Left lung (tissue), 10 donors: ENCODE measurements around the gene TBRG1. TPM values are rescaled to one million over a fixed set of nuclear protein-coding genes. Genes with fewer than 3 reads are reported as not detected.

ENCODE experiments used
- ATAC-seq: fragments of 200-7000 bp; cut with Tn5 transposase; one replicate; pipeline ENCODE4 v1.9.1; 2020; ENCODE audit warnings: moderate library complexity
- DNase-seq, 4 donors: peaks; one replicate each; pipeline ENCODE4 v3.0.0-alpha.2; 2013 to 2020
- H3K27ac ChIP-seq, 2 donors: fragments of 200-600 bp; sonication (generic) in 1 of 2; one replicate each; pipeline versions ENCODE4 v1.5.0 to v1.8.0; 2020 to 2021
- H3K27me3 ChIP-seq, 2 donors: fragments of 200-600 bp; sonication (generic) in 1 of 2; one replicate each; pipeline versions ENCODE4 v1.5.0 to v1.8.0; 2020 to 2021
- H3K36me3 ChIP-seq, 2 donors: fragments of 200-600 bp; sonication (generic) in 1 of 2; one replicate each; pipeline versions ENCODE4 v1.5.0 to v1.8.0; 2020 to 2021
- H3K4me1 ChIP-seq, 2 donors: fragments of 200-600 bp; one replicate each; pipeline ENCODE4 v1.8.0; 2021
- H3K4me3 ChIP-seq, 2 donors: fragments of 200-600 bp; sonication (generic) in 1 of 2; one replicate each; pipeline versions ENCODE4 v1.5.0 to v1.8.0; 2020 to 2021; ENCODE audit warnings: mild to moderate bottlenecking in 1 of 2
- H3K9me3 ChIP-seq, 2 donors: fragments of 200-600 bp; sonication (generic) in 1 of 2; one replicate each; pipeline versions ENCODE4 v1.5.0 to v1.8.0; 2020 to 2021
- CTCF ChIP-seq, 2 donors: fragments of 200-600 bp; sonication (generic) in 1 of 2; IDR thresholded peaks; one replicate each; pipeline versions ENCODE4 v1.5.0 to v1.8.0; 2021; ENCODE audit warnings: antibody characterized with exemption in 2 of 2
- intact Hi-C, 2 donors: fragments of 100-400 bp; cut with DNase I; formaldehyde crosslinking; loops; one replicate each; pipeline versions ENCODE4 v1.11.2 to v1.14.2; 2022
- polyA plus RNA-seq, 6 donors: library from polyadenylated mRNA; unstranded; fragments of 120-200 nt; gene quantifications; one replicate each; pipeline ENCODE4 v1.2.1, GENCODE V29; 2013; ENCODE audit not compliant: insufficient read length in 6 of 6
- total RNA-seq, 2 donors: library from RNA; stranded (reverse); fragmentation: NEBNext Ultra II Directional; extraction: Animal tissue kit (Norgen Biotek cat#: 25700); gene quantifications; one replicate each; pipeline ENCODE4 v1.2.1, GENCODE V29; 2021
- donor health status: DM: no; HTN: yes; CAD: no.
- donor health status: DM: no; HTN: no; CAD: no.

TBRG1 gene
- total and polyA plus RNA-seq, 8 donors, result 30.2 to 41.9 (median 37.5) TPM

- H3K4me3 ChIP-seq, result no peak overlapping the region
- intact Hi-C loops, result no loop called here
- DNase-seq (no peak), ATAC-seq (no peak)
- H3K36me3 ChIP-seq, result peaks cover 0 to 43% of the 10 kb centered on the region in 2 donors
- no peak overlapping the region for H3K27ac ChIP-seq
- no peak for TF ChIP-seq CTCF (IDR thresholded peaks at IDR 0.05)
- H3K9me3 ChIP-seq, result no peaks in the 10 kb centered on the region
- peaks cover 0 to 7% of the 10 kb centered on the region in 2 donors for H3K4me1 ChIP-seq
- H3K27me3 ChIP-seq, result no peaks in the 10 kb centered on the region
Observed at GRCh38 chr11:124640666-124641065, 18.0 kb downstream of the TBRG1 start.

GRCh38 chr11:124642628-124643027 lies 20.0 kb downstream of the TBRG1 start:
- Histone ChIP-seq H3K4me1 (peaks cover 0 to 7% of the 10 kb centered on the region in 2 donors), H3K4me3 (no peak overlapping the region), H3K9me3 (no peaks in the 10 kb centered on the region), H3K36me3 (peaks cover 0 to 27% of the 10 kb centered on the region in 2 donors), H3K27me3 (no peaks in the 10 kb centered on the region), H3K27ac (no peak overlapping the region)
- ATAC-seq (no peak), DNase-seq (no peak)
- TF ChIP-seq CTCF (IDR thresholded peaks at IDR 0.05), result no peak
- intact Hi-C loops, result no loop called here

GRCh38 chr11:124643042-124643604 lies 20.5 kb downstream of the TBRG1 start:
- DNase-seq, result no peak
- intact Hi-C loops, result no loop called here
- ATAC-seq, result no peak
- Histone ChIP-seq H3K4me1 (peaks cover 0 to 7% of the 10 kb centered on the region in 2 donors), H3K36me3 (peaks cover 0 to 23% of the 10 kb centered on the region in 2 donors), H3K4me3 (no peak overlapping the region), H3K27ac (no peak overlapping the region), H3K27me3 (no peaks in the 10 kb centered on the region), H3K9me3 (no peaks in the 10 kb centered on the region)
- no peak for TF ChIP-seq CTCF (IDR thresholded peaks at IDR 0.05)

- no peaks in the 10 kb centered on the region for H3K9me3 ChIP-seq
- no peak overlapping the region for H3K27ac ChIP-seq
- intact Hi-C loops, result no loop called here
- ATAC-seq (peak; percentile 61), DNase-seq (no peak)
- no peak for TF ChIP-seq CTCF (IDR thresholded peaks at IDR 0.05)
- H3K4me3 ChIP-seq, result no peak overlapping the region
- H3K36me3 ChIP-seq, result peaks cover 0 to 19% of the 10 kb centered on the region in 2 donors
- no peaks in the 10 kb centered on the region for H3K27me3 ChIP-seq
- H3K4me1 ChIP-seq, result peaks cover 0 to 7% of the 10 kb centered on the region in 2 donors
Observed at GRCh38 chr11:124643605-124644425, 21.2 kb downstream of the TBRG1 start.
